Smooth muscle cell (in vitro differentiated cells): ENCODE results near the gene STRBP. TPM values are rescaled to one million over a fixed set of nuclear protein-coding genes. Genes with fewer than 3 reads are reported as not detected.

Experiments
- DNase-seq: peaks from one replicate; lab custom pipeline; 2025; ENCODE audit not compliant: unreplicated experiment; lab: John Stamatoyannopoulos, UW
- H2AFZ ChIP-seq: fragments of 200-600 bp; sonication (generic); 2 replicates; pipeline ENCODE4 v1.6.0; 2016; ENCODE audit warnings: antibody characterized with exemption, low read depth, mild to moderate bottlenecking
- H3F3A ChIP-seq: fragments of 200-600 bp; sonication (generic); 2 replicates; pipeline ENCODE4 v1.6.0; 2017; ENCODE audit warnings: antibody characterized with exemption, low read depth
- H3K27ac ChIP-seq: fragments of 200-600 bp; sonication (generic); 2 replicates; pipeline ENCODE4 v1.5.1; 2016; ENCODE audit warnings: low read depth, mild to moderate bottlenecking
- H3K27me3 ChIP-seq: fragments of 200-600 bp; sonication (generic); 2 replicates; pipeline ENCODE4 v1.6.1; 2016; ENCODE audit warnings: low read depth, mild to moderate bottlenecking
- H3K36me3 ChIP-seq: fragments of 200-600 bp; sonication (generic); 2 replicates; pipeline ENCODE4 v1.5.1; 2016; ENCODE audit warnings: low read depth
- H3K4me1 ChIP-seq: fragments of 200-600 bp; sonication (generic); 2 replicates; pipeline ENCODE4 v1.5.1; 2016; ENCODE audit warnings: low read depth
- H3K4me2 ChIP-seq: fragments of 200-600 bp; sonication (generic); 2 replicates; pipeline ENCODE4 v1.6.0; 2016; ENCODE audit warnings: mild to moderate bottlenecking
- H3K4me3 ChIP-seq: fragments of 200-600 bp; sonication (generic); 2 replicates; pipeline ENCODE4 v1.5.1; 2016; ENCODE audit warnings: mild to moderate bottlenecking
- H3K79me2 ChIP-seq: fragments of 200-600 bp; sonication (generic); 2 replicates; pipeline ENCODE4 v1.6.0; 2016; ENCODE audit warnings: low read depth, mild to moderate bottlenecking
- H3K9ac ChIP-seq: fragments of 200-600 bp; sonication (generic); 2 replicates; pipeline ENCODE4 v1.6.0; 2016; ENCODE audit warnings: low read depth
- H3K9me3 ChIP-seq: fragments of 200-600 bp; sonication (generic); replicated peaks from 2 replicates; pipeline ENCODE4 v1.5.1; 2016; ENCODE audit warnings: low read depth
- H4K20me1 ChIP-seq: fragments of 200-600 bp; sonication (generic); 2 replicates; pipeline ENCODE4 v1.6.0; 2016; ENCODE audit warnings: low read depth
- CTCF ChIP-seq: fragments of 200-600 bp; sonication (generic); IDR thresholded peaks from 2 replicates; pipeline ENCODE4 v1.5.1; 2017; ENCODE audit warnings: borderline replicate concordance, mild to moderate bottlenecking, antibody characterized with exemption; ENCODE audit not compliant: insufficient read depth, poor library complexity, severe bottlenecking
- WGBS: methylation state at CpG from one replicate; pipeline ENCODE4 v1.1.7; 2016; ENCODE audit warnings: low lambda C conversion rate; 5-methylcytosine and 5-hydroxymethylcytosine counted together
- polyA plus RNA-seq: library from polyadenylated mRNA; unstranded; fragments of >200 nt; fragmentation: Nextera tagmentation; extraction: Ambion mirVana; gene quantifications from 2 replicates; pipeline ENCODE4 v1.2.1, GENCODE V29; 2016
- total RNA-seq: library from RNA; depleted of rRNA; stranded (reverse); fragments of >200 nt; gene quantifications from 2 replicates; pipeline ENCODE4 v1.2.3, GENCODE V29; 2014

Gene STRBP
- total and polyA plus RNA-seq, 2 experiments from 2014 or later, result 6.6 to 11.9 TPM

DNA sequence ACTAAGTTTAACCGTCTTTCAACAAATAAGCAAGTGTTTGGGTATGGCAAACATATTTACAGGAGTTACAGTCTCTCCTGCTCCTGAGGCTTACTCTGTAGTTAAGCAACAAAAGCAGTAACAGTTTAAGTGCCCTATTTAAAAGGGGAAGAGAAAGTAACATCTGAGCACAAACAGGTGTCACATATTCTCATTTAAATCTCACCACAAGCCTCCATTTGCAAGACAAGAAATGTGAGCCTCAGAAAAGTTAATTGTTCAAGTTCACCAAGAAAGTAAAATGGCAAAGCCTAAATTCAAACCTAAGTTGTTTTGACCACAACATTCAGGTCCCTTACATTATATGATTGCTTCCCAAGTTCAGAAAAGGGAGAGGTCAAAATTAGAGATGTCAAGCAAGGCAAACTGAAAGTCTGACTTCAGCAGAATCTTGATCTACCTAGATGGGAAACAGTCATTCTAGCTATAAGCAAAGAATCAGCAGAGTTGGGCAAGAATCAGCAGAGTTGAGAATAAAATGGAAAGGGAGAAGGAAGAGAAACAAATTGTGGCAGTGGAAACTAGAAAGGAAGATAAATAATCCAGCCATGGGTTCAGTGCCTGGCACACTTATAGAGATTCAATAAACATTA is 93.4 kb downstream of the STRBP start:
- 48% methylated on average over 1 of the region's 1 CpG for WGBS
- H3K27me3 ChIP-seq, result no peaks in the 10 kb centered on the region
- no peak overlapping the region for H3K9ac ChIP-seq
- H3K79me2 ChIP-seq, result no peaks in the 10 kb centered on the region
- H3K27ac ChIP-seq, result no peak overlapping the region
- DNase-seq, result no peak
- TF ChIP-seq CTCF, result no peak
- H3K4me3 ChIP-seq, result no peak overlapping the region
- no peaks in the 10 kb centered on the region for H3K4me1 ChIP-seq
- H3K4me2 ChIP-seq, result no peak overlapping the region
- H3K36me3 ChIP-seq, result peaks cover 3% of the 10 kb centered on the region
- H3K9me3 ChIP-seq, result no peaks in the 10 kb centered on the region
- no peak overlapping the region for H2AFZ ChIP-seq
- no peaks in the 10 kb centered on the region for H4K20me1 ChIP-seq
- no peaks in the 10 kb centered on the region for H3F3A ChIP-seq

DNA sequence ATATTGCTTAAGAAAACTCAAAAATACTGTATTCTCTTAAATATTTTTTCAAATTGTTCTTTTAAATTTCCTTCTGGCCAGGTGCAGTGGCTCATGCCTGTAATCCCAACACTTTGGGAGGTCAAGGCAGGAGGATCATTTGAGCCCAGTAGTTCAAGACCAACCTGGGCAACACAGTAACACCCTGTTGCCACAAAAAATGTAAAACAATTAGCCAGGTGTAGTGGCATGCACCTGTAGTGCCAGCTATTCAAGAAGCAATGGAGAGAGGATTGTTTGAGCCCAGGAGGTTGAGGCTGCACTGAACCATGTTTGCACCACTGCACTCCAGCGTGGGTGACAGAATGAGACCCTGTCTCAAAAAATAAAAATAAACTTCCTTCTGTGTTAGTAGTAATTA is 94.3 kb downstream of the STRBP start:
- no peak for DNase-seq
- Histone ChIP-seq H3K36me3 (peaks cover 3% of the 10 kb centered on the region), H3K4me1 (no peaks in the 10 kb centered on the region), H3K27ac (no peak overlapping the region), H3K27me3 (no peaks in the 10 kb centered on the region), H3K79me2 (no peaks in the 10 kb centered on the region), H3K4me3 (no peak overlapping the region), H3F3A (no peaks in the 10 kb centered on the region), H3K9ac (no peak overlapping the region), H4K20me1 (no peaks in the 10 kb centered on the region), H2AFZ (no peak overlapping the region), H3K4me2 (no peak overlapping the region), H3K9me3 (no peaks in the 10 kb centered on the region)
- WGBS, result 87% methylated on average over 1 of the region's 1 CpG
- TF ChIP-seq CTCF, result no peak

GRCh38 chr9:123169926-123170325 is 98.5 kb downstream of the STRBP start:
- Histone ChIP-seq H3K4me1 (no peaks in the 10 kb centered on the region), H3K36me3 (peaks cover 3% of the 10 kb centered on the region), H4K20me1 (no peaks in the 10 kb centered on the region), H3F3A (no peaks in the 10 kb centered on the region), H3K4me2 (no peak overlapping the region), H2AFZ (no peak overlapping the region), H3K27ac (no peak overlapping the region), H3K9me3 (no peaks in the 10 kb centered on the region), H3K4me3 (no peak overlapping the region), H3K27me3 (no peaks in the 10 kb centered on the region), H3K79me2 (no peaks in the 10 kb centered on the region), H3K9ac (no peak overlapping the region)
- 92% methylated on average over 3 of the region's 3 CpGs for WGBS
- no peak for DNase-seq
- no peak for TF ChIP-seq CTCF

DNA sequence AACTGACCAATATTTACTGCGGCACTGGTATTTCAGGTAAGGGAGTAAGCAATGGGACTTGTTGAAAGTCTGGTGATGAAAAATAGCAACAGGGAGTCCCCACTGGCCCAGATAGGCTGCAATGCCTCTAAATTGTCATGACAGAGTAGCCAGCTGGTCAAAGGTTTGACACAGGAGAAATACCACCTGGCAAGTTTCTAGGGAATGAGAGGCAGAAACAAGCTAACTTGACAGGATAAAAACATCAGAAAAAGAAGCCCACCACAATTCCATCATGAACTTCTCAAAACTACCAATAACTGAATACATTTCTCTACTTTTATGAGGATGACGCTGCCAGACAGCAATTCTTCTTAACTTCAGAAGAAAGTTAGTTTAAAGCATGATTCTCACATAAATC is 99.8 kb downstream of the STRBP start:
- Histone ChIP-seq H3K9ac (no peak overlapping the region), H3K27ac (no peak overlapping the region), H3F3A (no peaks in the 10 kb centered on the region), H3K9me3 (no peaks in the 10 kb centered on the region), H3K4me3 (no peak overlapping the region), H3K27me3 (no peaks in the 10 kb centered on the region), H3K79me2 (no peaks in the 10 kb centered on the region), H4K20me1 (no peaks in the 10 kb centered on the region), H2AFZ (no peak overlapping the region), H3K4me1 (no peaks in the 10 kb centered on the region), H3K36me3 (peaks cover 3% of the 10 kb centered on the region), H3K4me2 (no peak overlapping the region)
- 97% methylated on average over 2 of the region's 2 CpGs for WGBS
- no peak for TF ChIP-seq CTCF
- DNase-seq, result no peak
